DND-41 (cell line): ENCODE results near the gene SMARCD1.
A peak's percentile ranks its signal among the peaks of the same experiment; 100 is the strongest.

Experiments
- ATAC-seq: fragments of 200-7000 bp; cut with Tn5 transposase; 3 replicates; pipeline ENCODE4 v1.9.1; 2021; ENCODE audit warnings: low read depth; ENCODE audit not compliant: insufficient read depth
- DNase-seq: peaks from one replicate; pipeline ENCODE4 v3.0.0-alpha.2; 2020
- H2AFZ ChIP-seq: 2 replicates; pipeline ENCODE4 v1.6.0; 2012; ENCODE audit warnings: low read depth, low read length
- H3K27ac ChIP-seq: 2 replicates; pipeline ENCODE4 v1.5.1; 2012; ENCODE audit warnings: low read length, inconsistent platforms
- H3K27me3 ChIP-seq: fragments of 200-600 bp; sonication (generic); 2 replicates; pipeline ENCODE4 v1.6.0; 2012; ENCODE audit warnings: low read length, mild to moderate bottlenecking, inconsistent platforms; ENCODE audit not compliant: insufficient read depth, poor library complexity
- H3K36me3 ChIP-seq: 2 replicates; pipeline ENCODE4 v1.5.1; 2012; ENCODE audit warnings: low read length, inconsistent platforms; ENCODE audit not compliant: insufficient read depth
- H3K4me1 ChIP-seq: 2 replicates; pipeline ENCODE4 v1.5.1; 2012; ENCODE audit warnings: mild to moderate bottlenecking, low read length; ENCODE audit not compliant: insufficient read depth
- H3K4me2 ChIP-seq: 2 replicates; pipeline ENCODE4 v1.6.0; 2012; ENCODE audit warnings: mild to moderate bottlenecking, moderate library complexity, low read length, inconsistent platforms; ENCODE audit not compliant: insufficient read depth
- H3K4me3 ChIP-seq, 2 experiments: fragments of 200-600 bp in 1 of 2; shearing (Covaris generic) in 1 of 2; 2 replicates each; pipeline ENCODE4 v1.5.1; 2012 to 2016; ENCODE audit warnings: inconsistent platforms in 2 of 2, low read length in 2 of 2, mild to moderate bottlenecking in 2 of 2, low read depth in 1 of 2, moderate library complexity in 1 of 2
- H3K79me2 ChIP-seq: 2 replicates; pipeline ENCODE4 v1.6.0; 2012; ENCODE audit warnings: low read length, inconsistent platforms; ENCODE audit not compliant: insufficient read depth
- H3K9ac ChIP-seq: 2 replicates; pipeline ENCODE4 v1.6.0; 2012; ENCODE audit warnings: low read depth, mild to moderate bottlenecking, inconsistent platforms, low read length, moderate library complexity
- H3K9me3 ChIP-seq: 2 replicates; pipeline ENCODE4 v1.5.1; 2012; ENCODE audit warnings: low read length, moderate library complexity, mild to moderate bottlenecking, inconsistent platforms; ENCODE audit not compliant: insufficient read depth, severe bottlenecking
- H4K20me1 ChIP-seq: 2 replicates; pipeline ENCODE4 v1.6.0; 2012; ENCODE audit warnings: low read length; ENCODE audit not compliant: insufficient read depth
- CTCF ChIP-seq: IDR thresholded peaks from 2 replicates; pipeline ENCODE4 v1.5.1; 2012; ENCODE audit warnings: borderline replicate concordance, low read length, moderate library complexity, mild to moderate bottlenecking; ENCODE audit not compliant: poor library complexity, severe bottlenecking; ENCODE audit errors: extremely low read depth
- EZH2 ChIP-seq: IDR thresholded peaks from 3 replicates; pipeline ENCODE4 v1.6.1; 2012; ENCODE audit warnings: borderline replicate concordance, low read depth, mild to moderate bottlenecking, moderate library complexity, low read length, inconsistent platforms; ENCODE audit not compliant: severe bottlenecking

SMARCD1 gene

GRCh38 chr12:50086148-50086547 is 1.0 kb downstream of the SMARCD1 start:
- DNase-seq (no peak), ATAC-seq (no peak)
- Histone ChIP-seq H3K4me3 (peak overlapping the region; percentile 80 to 98; a peak in 3 of 4 replicates), H3K79me2 (peaks cover 53% of the 10 kb centered on the region), H3K27ac (peak overlapping the region; percentile 88), H4K20me1 (peaks cover 26% of the 10 kb centered on the region), H2AFZ (no peak overlapping the region), H3K4me1 (peaks cover 43% of the 10 kb centered on the region), H3K27me3 (no peaks in the 10 kb centered on the region), H3K36me3 (peaks cover 51% of the 10 kb centered on the region), H3K4me2 (peak overlapping the region; percentile 97), H3K9me3 (no peaks in the 10 kb centered on the region), H3K9ac (peak overlapping the region; percentile 79)
- TF ChIP-seq EZH2 (no peak), CTCF (no peak)

GRCh38 chr12:50087151-50087550 is 2.0 kb downstream of the SMARCD1 start:
- Histone ChIP-seq H3K4me2 (peak overlapping the region; percentile 26; the same call in 1 of the 2 replicates), H3K9me3 (no peaks in the 10 kb centered on the region), H4K20me1 (peaks cover 26% of the 10 kb centered on the region), H3K36me3 (peaks cover 61% of the 10 kb centered on the region), H3K27me3 (no peaks in the 10 kb centered on the region), H3K79me2 (peaks cover 53% of the 10 kb centered on the region), H3K4me1 (peaks cover 43% of the 10 kb centered on the region), H3K27ac (no peak overlapping the region), H2AFZ (no peak overlapping the region), H3K9ac (no peak overlapping the region), H3K4me3 (no peak overlapping the region)
- no peak for ATAC-seq
- TF ChIP-seq EZH2 = no peak
- TF ChIP-seq CTCF = no peak
- DNase-seq = no peak

- H3K4me3 ChIP-seq = no peak overlapping the region
- no peaks in the 10 kb centered on the region for H3K27me3 ChIP-seq
- no peaks in the 10 kb centered on the region for H3K9me3 ChIP-seq
- no peak overlapping the region for H2AFZ ChIP-seq
- H4K20me1 ChIP-seq = peaks cover 26% of the 10 kb centered on the region
- H3K9ac ChIP-seq = no peak overlapping the region
- DNase-seq (no peak), ATAC-seq (no peak)
- peaks cover 68% of the 10 kb centered on the region for H3K36me3 ChIP-seq
- H3K27ac ChIP-seq = no peak overlapping the region
- TF ChIP-seq EZH2 (no peak), CTCF (no peak)
- peaks cover 43% of the 10 kb centered on the region for H3K4me1 ChIP-seq
- H3K79me2 ChIP-seq = peaks cover 53% of the 10 kb centered on the region
- H3K4me2 ChIP-seq = no peak overlapping the region
These were observed 2.9 kb downstream of the SMARCD1 start for GRCh38 chr12:50087995-50088394.
